Stimulated activated naive CD8-positive, alpha-beta T cell treated with anti-CD3 and anti-CD28 coated beads, Interleukin-15, Interleukin-2, amounts not matched to agents 100 ng/mL and 50 ng/mL, for 24 hours (primary cell): ENCODE data around the gene ZNF674.

ENCODE experiments used
- H3K27ac Mint-ChIP-seq: one replicate; pipeline ENCODE4 v1.8.0; 2021; ENCODE audit warnings: mild to moderate bottlenecking, mixed read lengths
- H3K27me3 Mint-ChIP-seq: one replicate; pipeline ENCODE4 v1.8.0; 2021; ENCODE audit warnings: mixed read lengths
- H3K36me3 Mint-ChIP-seq: one replicate; pipeline ENCODE4 v1.8.0; 2021; ENCODE audit warnings: low read depth, mixed read lengths
- H3K4me1 Mint-ChIP-seq: one replicate; pipeline ENCODE4 v1.8.0; 2021; ENCODE audit warnings: low read depth, mixed read lengths
- H3K4me3 Mint-ChIP-seq: one replicate; pipeline ENCODE4 v1.8.0; 2021; ENCODE audit warnings: mild to moderate bottlenecking, mixed read lengths
- H3K9me3 Mint-ChIP-seq: one replicate; pipeline ENCODE4 v1.8.0; 2021; ENCODE audit warnings: mixed read lengths

The ZNF674 gene

GRCh38 chrX:46574774-46575381 lies 29.7 kb upstream of the ZNF674 start:
- Mint-ChIP-seq H3K9me3 (no peaks in the 10 kb centered on the region), H3K4me1 (peaks cover 47% of the 10 kb centered on the region), H3K27me3 (peaks cover 3% of the 10 kb centered on the region), H3K27ac (no peak overlapping the region), H3K36me3 (no peaks in the 10 kb centered on the region), H3K4me3 (peak overlapping the region; percentile 74)

- H3K4me3 Mint-ChIP-seq = peak overlapping the region; percentile 74
- no peak overlapping the region for H3K27ac Mint-ChIP-seq
- no peaks in the 10 kb centered on the region for H3K36me3 Mint-ChIP-seq
- H3K4me1 Mint-ChIP-seq = peaks cover 47% of the 10 kb centered on the region
- no peaks in the 10 kb centered on the region for H3K9me3 Mint-ChIP-seq
- H3K27me3 Mint-ChIP-seq = peaks cover 3% of the 10 kb centered on the region
Observed at GRCh38 chrX:46573892-46574773, 28.9 kb upstream of the ZNF674 start.

- no peaks in the 10 kb centered on the region for H3K9me3 Mint-ChIP-seq
- H3K36me3 Mint-ChIP-seq = no peaks in the 10 kb centered on the region
- peak within 1 kb of the TSS; percentile 85 for H3K27ac Mint-ChIP-seq
- peaks cover 47% of the 10 kb centered on the region for H3K4me1 Mint-ChIP-seq
- H3K27me3 Mint-ChIP-seq = peaks cover 3% of the 10 kb centered on the region
- H3K4me3 Mint-ChIP-seq = peak within 1 kb of the TSS; percentile 74
Observed at GRCh38 chrX:46573331-46573891, 28.2 kb upstream of the ZNF674 start, which contains the start of gene CHST7. TSS of gene CHST7 (plus strand) at chrX:46573765. CDS start at chrX:46573932, 167 bp downstream.

GRCh38 chrX:46572340-46572936 lies 27.2 kb upstream of the ZNF674 start:
- Mint-ChIP-seq H3K27ac (peak overlapping the region; percentile 85), H3K27me3 (peaks cover 3% of the 10 kb centered on the region), H3K9me3 (no peaks in the 10 kb centered on the region), H3K4me1 (peaks cover 42% of the 10 kb centered on the region), H3K4me3 (peak overlapping the region; percentile 66), H3K36me3 (no peaks in the 10 kb centered on the region)

- no peaks in the 10 kb centered on the region for H3K36me3 Mint-ChIP-seq
- no peaks in the 10 kb centered on the region for H3K9me3 Mint-ChIP-seq
- peak overlapping the region; percentile 66 for H3K4me3 Mint-ChIP-seq
- H3K27ac Mint-ChIP-seq = peak overlapping the region; percentile 85
- peaks cover 35% of the 10 kb centered on the region for H3K4me1 Mint-ChIP-seq
- H3K27me3 Mint-ChIP-seq = peaks cover 3% of the 10 kb centered on the region
Observed at GRCh38 chrX:46571423-46572339, 26.5 kb upstream of the ZNF674 start.

GRCh38 chrX:46569621-46570020 lies 24.4 kb upstream of the ZNF674 start:
- Mint-ChIP-seq H3K27me3 (no peaks in the 10 kb centered on the region), H3K4me3 (no peak overlapping the region), H3K4me1 (peaks cover 24% of the 10 kb centered on the region), H3K9me3 (no peaks in the 10 kb centered on the region), H3K36me3 (no peaks in the 10 kb centered on the region), H3K27ac (no peak overlapping the region)

GRCh38 chrX:46567388-46567787 lies 22.2 kb upstream of the ZNF674 start:
- H3K4me3 Mint-ChIP-seq = no peak overlapping the region
- peaks cover 4% of the 10 kb centered on the region for H3K36me3 Mint-ChIP-seq
- no peak overlapping the region for H3K27ac Mint-ChIP-seq
- no peaks in the 10 kb centered on the region for H3K27me3 Mint-ChIP-seq
- H3K9me3 Mint-ChIP-seq = no peaks in the 10 kb centered on the region
- H3K4me1 Mint-ChIP-seq = peaks cover 23% of the 10 kb centered on the region

GRCh38 chrX:46561824-46562657 lies 16.8 kb upstream of the ZNF674 start:
- no peaks in the 10 kb centered on the region for H3K27me3 Mint-ChIP-seq
- H3K9me3 Mint-ChIP-seq = no peaks in the 10 kb centered on the region
- peaks cover 16% of the 10 kb centered on the region for H3K4me1 Mint-ChIP-seq
- peaks cover 4% of the 10 kb centered on the region for H3K36me3 Mint-ChIP-seq
- no peak overlapping the region for H3K4me3 Mint-ChIP-seq
- no peak overlapping the region for H3K27ac Mint-ChIP-seq

- Mint-ChIP-seq H3K4me1 (peaks cover 16% of the 10 kb centered on the region), H3K9me3 (no peaks in the 10 kb centered on the region), H3K36me3 (peaks cover 4% of the 10 kb centered on the region), H3K4me3 (no peak overlapping the region), H3K27ac (no peak overlapping the region), H3K27me3 (no peaks in the 10 kb centered on the region)
Observed at GRCh38 chrX:46559062-46559461, 13.8 kb upstream of the ZNF674 start.

- H3K27ac Mint-ChIP-seq = no peak overlapping the region
- no peak overlapping the region for H3K4me3 Mint-ChIP-seq
- no peaks in the 10 kb centered on the region for H3K4me1 Mint-ChIP-seq
- no peaks in the 10 kb centered on the region for H3K9me3 Mint-ChIP-seq
- peaks cover 5% of the 10 kb centered on the region for H3K36me3 Mint-ChIP-seq
- H3K27me3 Mint-ChIP-seq = no peaks in the 10 kb centered on the region
Observed at GRCh38 chrX:46554942-46555341, 9.7 kb upstream of the ZNF674 start.

- no peaks in the 10 kb centered on the region for H3K27me3 Mint-ChIP-seq
- H3K4me1 Mint-ChIP-seq = peaks cover 2% of the 10 kb centered on the region
- no peak overlapping the region for H3K4me3 Mint-ChIP-seq
- peaks cover 7% of the 10 kb centered on the region for H3K36me3 Mint-ChIP-seq
- no peak overlapping the region for H3K27ac Mint-ChIP-seq
- H3K9me3 Mint-ChIP-seq = no peaks in the 10 kb centered on the region
Observed at GRCh38 chrX:46553935-46554334, 8.7 kb upstream of the ZNF674 start.

- no peak overlapping the region for H3K27ac Mint-ChIP-seq
- H3K4me3 Mint-ChIP-seq = no peak overlapping the region
- H3K36me3 Mint-ChIP-seq = peaks cover 15% of the 10 kb centered on the region
- no peaks in the 10 kb centered on the region for H3K9me3 Mint-ChIP-seq
- peaks cover 20% of the 10 kb centered on the region for H3K4me1 Mint-ChIP-seq
- no peaks in the 10 kb centered on the region for H3K27me3 Mint-ChIP-seq
Observed at GRCh38 chrX:46551494-46552128, 6.4 kb upstream of the ZNF674 start.

- no peaks in the 10 kb centered on the region for H3K9me3 Mint-ChIP-seq
- no peak overlapping the region for H3K27ac Mint-ChIP-seq
- no peaks in the 10 kb centered on the region for H3K27me3 Mint-ChIP-seq
- H3K4me1 Mint-ChIP-seq = peaks cover 30% of the 10 kb centered on the region
- peaks cover 15% of the 10 kb centered on the region for H3K36me3 Mint-ChIP-seq
- H3K4me3 Mint-ChIP-seq = no peak overlapping the region
Observed at GRCh38 chrX:46549914-46550313, 4.7 kb upstream of the ZNF674 start.
